Neural cell (in vitro differentiated cells): Measurements from ENCODE around the gene SNRK. TPM values are rescaled to one million over a fixed set of nuclear protein-coding genes. Genes with fewer than 3 reads are reported as not detected.

Experiments used
- H2AFZ ChIP-seq: fragments of 200-600, 300-800 bp; sonication (generic), shearing (Covaris generic); 2 replicates; pipeline ENCODE4 v1.6.0; 2014; ENCODE audit warnings: low read depth, mild to moderate bottlenecking, antibody characterized with exemption, low read length, moderate library complexity
- H3F3A ChIP-seq: fragments of 200-600 bp; shearing (Covaris generic); 2 replicates; pipeline ENCODE4 v1.6.1; 2016; ENCODE audit warnings: mild to moderate bottlenecking, moderate library complexity, mixed read lengths, antibody characterized with exemption, low read length; ENCODE audit not compliant: insufficient read depth, poor library complexity, severe bottlenecking
- H3K27ac ChIP-seq: fragments of 200-600, 300-800 bp; sonication (generic), shearing (Covaris generic); 2 replicates; pipeline ENCODE4 v1.5.1; 2014; ENCODE audit warnings: mild to moderate bottlenecking, low read length, moderate library complexity
- H3K27me3 ChIP-seq: fragments of 300-800, 200-600 bp; sonication (generic), shearing (Covaris generic); 2 replicates; pipeline ENCODE4 v1.6.0; 2014; ENCODE audit warnings: mild to moderate bottlenecking, low read depth, low read length, moderate library complexity; ENCODE audit not compliant: insufficient read depth
- H3K36me3 ChIP-seq: fragments of 300-800, 200-600 bp; sonication (generic), shearing (Covaris generic); 2 replicates; pipeline ENCODE4 v1.5.1; 2014; ENCODE audit warnings: mild to moderate bottlenecking, antibody characterized with exemption, low read length, moderate library complexity; ENCODE audit not compliant: insufficient read depth
- H3K4me2 ChIP-seq: fragments of 300-800, 200-600 bp; sonication (generic), shearing (Covaris generic); 2 replicates; pipeline ENCODE4 v1.6.0; 2014; ENCODE audit warnings: mild to moderate bottlenecking, low read length
- H3K4me3 ChIP-seq: fragments of 300-800, 200-600 bp; sonication (generic), shearing (Covaris generic); 2 replicates; pipeline ENCODE4 v1.5.1; 2014; ENCODE audit warnings: mild to moderate bottlenecking, low read length, moderate library complexity
- H3K79me2 ChIP-seq: fragments of 200-600 bp; shearing (Covaris generic); replicated peaks from 2 replicates; pipeline ENCODE4 v1.6.0; 2014; ENCODE audit warnings: mild to moderate bottlenecking, low read length, moderate library complexity; ENCODE audit not compliant: insufficient read depth
- H3K9ac ChIP-seq: fragments of 300-800, 200-600 bp; sonication (generic), shearing (Covaris generic); 2 replicates; pipeline ENCODE4 v1.6.1; 2016; ENCODE audit warnings: mild to moderate bottlenecking, low read length, mixed read lengths
- H3K9me2 ChIP-seq: fragments of 200-600 bp; shearing (Covaris generic); 2 replicates; pipeline ENCODE4 v1.6.1; 2016; ENCODE audit warnings: mild to moderate bottlenecking, low read length, mixed read lengths; ENCODE audit not compliant: insufficient read depth
- H3K9me3 ChIP-seq: fragments of 200-600, 300-800 bp; sonication (generic), shearing (Covaris generic); 2 replicates; pipeline ENCODE4 v1.6.1; 2016; ENCODE audit warnings: mild to moderate bottlenecking, mixed run types, low read length, moderate library complexity, mixed read lengths
- H4K20me1 ChIP-seq: fragments of 200-600 bp; shearing (Covaris generic); 2 replicates; pipeline ENCODE4 v1.6.1; 2016; ENCODE audit warnings: mild to moderate bottlenecking, mixed run types; ENCODE audit not compliant: insufficient read depth
- EP300 ChIP-seq: fragments of 450-650 bp; conservative IDR thresholded peaks from 2 replicates; pipeline ENCODE4 v1.6.1; 2014; ENCODE audit warnings: antibody characterized with exemption, mild to moderate bottlenecking, moderate library complexity; ENCODE audit not compliant: poor library complexity, severe bottlenecking
- EZH2 ChIP-seq: fragments of 200-600, 300-800 bp; shearing (Covaris generic), sonication (generic); IDR thresholded peaks from 2 replicates; pipeline ENCODE4 v1.6.1; 2014; ENCODE audit warnings: antibody characterized with exemption, low read length, borderline replicate concordance, mild to moderate bottlenecking; ENCODE audit not compliant: insufficient read depth, poor library complexity, severe bottlenecking
- MXI1 ChIP-seq: fragments of 450-650 bp; conservative IDR thresholded peaks from 2 replicates; pipeline ENCODE4 v1.6.1; 2014; ENCODE audit warnings: antibody characterized with exemption, mild to moderate bottlenecking; ENCODE audit not compliant: poor library complexity, severe bottlenecking
- POLR2AphosphoS5 ChIP-seq: IDR thresholded peaks from 2 replicates; pipeline ENCODE4 v1.6.1; 2012
- RAD21 ChIP-seq: fragments of 450-650 bp; conservative IDR thresholded peaks from 2 replicates; pipeline ENCODE4 v1.6.1; 2014; ENCODE audit warnings: antibody characterized with exemption, mild to moderate bottlenecking, moderate library complexity
- SMC3 ChIP-seq: fragments of 450-650 bp; conservative IDR thresholded peaks from 2 replicates; pipeline ENCODE4 v1.6.1; 2014; ENCODE audit warnings: antibody characterized with exemption, mild to moderate bottlenecking, moderate library complexity; ENCODE audit not compliant: poor library complexity
- TAF1 ChIP-seq: IDR thresholded peaks from 2 replicates; pipeline ENCODE4 v1.6.1; 2012; ENCODE audit warnings: low read depth
- polyA plus RNA-seq: library from polyadenylated mRNA; depleted of rRNA; stranded (reverse); fragments of >200 nt; gene quantifications from 2 replicates; pipeline ENCODE4 v1.2.3, GENCODE V29; 2014
- TF ChIP-seq, protein P1 (sequence below): IDR thresholded peaks from 2 replicates; pipeline ENCODE4 v1.6.1; 2012; ENCODE audit warnings: borderline replicate concordance
- TF ChIP-seq, protein P2 (sequence below): fragments of 450-650 bp; IDR thresholded peaks from 2 replicates; pipeline ENCODE4 v1.5.1; 2014; ENCODE audit warnings: antibody characterized with exemption, mild to moderate bottlenecking, moderate library complexity; ENCODE audit not compliant: poor library complexity, severe bottlenecking

Gene SNRK
- polyA plus RNA-seq, 1 donor from 2014 or later = 27.3 TPM

DNA sequence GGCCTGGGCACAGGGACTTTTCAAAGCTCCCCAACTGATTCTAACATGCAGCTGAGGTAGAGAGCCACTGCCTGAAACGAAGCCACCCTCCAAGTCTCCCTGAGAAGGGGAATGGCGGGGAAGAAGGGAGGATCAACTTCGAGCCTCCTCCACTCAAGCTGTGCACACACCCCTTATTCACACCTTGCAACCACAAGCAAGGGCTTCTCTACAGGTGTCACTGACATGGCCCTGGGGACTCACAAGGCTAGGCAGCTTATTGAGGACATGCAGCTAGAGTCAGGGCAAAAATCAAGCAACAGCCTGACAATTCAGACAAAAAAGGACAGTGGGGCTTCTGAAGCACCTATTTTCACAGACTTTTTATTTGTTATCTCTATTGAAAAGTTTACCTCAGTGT is 85.2 kb downstream of the SNRK start:
- Histone ChIP-seq H3F3A (no peaks in the 10 kb centered on the region), H3K27me3 (no peaks in the 10 kb centered on the region), H3K4me3 (no peak overlapping the region), H3K79me2 (no peaks in the 10 kb centered on the region), H2AFZ (no peak overlapping the region), H3K36me3 (no peaks in the 10 kb centered on the region), H3K27ac (no peak overlapping the region), H3K9me3 (no peaks in the 10 kb centered on the region), H3K9me2 (no peaks in the 10 kb centered on the region), H3K4me2 (no peak overlapping the region), H3K9ac (no peak overlapping the region), H4K20me1 (no peaks in the 10 kb centered on the region)
- TF ChIP-seq MXI1 = no peak
- no peak for TF ChIP-seq RAD21
- TF ChIP-seq TAF1 = no peak
- TF ChIP-seq SMC3 = no peak
- no peak for TF ChIP-seq POLR2AphosphoS5
- TF ChIP-seq EZH2 = no peak
- no peak for TF ChIP-seq EP300
- TF ChIP-seq, protein P1, sequence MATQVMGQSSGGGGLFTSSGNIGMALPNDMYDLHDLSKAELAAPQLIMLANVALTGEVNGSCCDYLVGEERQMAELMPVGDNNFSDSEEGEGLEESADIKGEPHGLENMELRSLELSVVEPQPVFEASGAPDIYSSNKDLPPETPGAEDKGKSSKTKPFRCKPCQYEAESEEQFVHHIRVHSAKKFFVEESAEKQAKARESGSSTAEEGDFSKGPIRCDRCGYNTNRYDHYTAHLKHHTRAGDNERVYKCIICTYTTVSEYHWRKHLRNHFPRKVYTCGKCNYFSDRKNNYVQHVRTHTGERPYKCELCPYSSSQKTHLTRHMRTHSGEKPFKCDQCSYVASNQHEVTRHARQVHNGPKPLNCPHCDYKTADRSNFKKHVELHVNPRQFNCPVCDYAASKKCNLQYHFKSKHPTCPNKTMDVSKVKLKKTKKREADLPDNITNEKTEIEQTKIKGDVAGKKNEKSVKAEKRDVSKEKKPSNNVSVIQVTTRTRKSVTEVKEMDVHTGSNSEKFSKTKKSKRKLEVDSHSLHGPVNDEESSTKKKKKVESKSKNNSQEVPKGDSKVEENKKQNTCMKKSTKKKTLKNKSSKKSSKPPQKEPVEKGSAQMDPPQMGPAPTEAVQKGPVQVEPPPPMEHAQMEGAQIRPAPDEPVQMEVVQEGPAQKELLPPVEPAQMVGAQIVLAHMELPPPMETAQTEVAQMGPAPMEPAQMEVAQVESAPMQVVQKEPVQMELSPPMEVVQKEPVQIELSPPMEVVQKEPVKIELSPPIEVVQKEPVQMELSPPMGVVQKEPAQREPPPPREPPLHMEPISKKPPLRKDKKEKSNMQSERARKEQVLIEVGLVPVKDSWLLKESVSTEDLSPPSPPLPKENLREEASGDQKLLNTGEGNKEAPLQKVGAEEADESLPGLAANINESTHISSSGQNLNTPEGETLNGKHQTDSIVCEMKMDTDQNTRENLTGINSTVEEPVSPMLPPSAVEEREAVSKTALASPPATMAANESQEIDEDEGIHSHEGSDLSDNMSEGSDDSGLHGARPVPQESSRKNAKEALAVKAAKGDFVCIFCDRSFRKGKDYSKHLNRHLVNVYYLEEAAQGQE = no peak
- TF ChIP-seq, protein P2, sequence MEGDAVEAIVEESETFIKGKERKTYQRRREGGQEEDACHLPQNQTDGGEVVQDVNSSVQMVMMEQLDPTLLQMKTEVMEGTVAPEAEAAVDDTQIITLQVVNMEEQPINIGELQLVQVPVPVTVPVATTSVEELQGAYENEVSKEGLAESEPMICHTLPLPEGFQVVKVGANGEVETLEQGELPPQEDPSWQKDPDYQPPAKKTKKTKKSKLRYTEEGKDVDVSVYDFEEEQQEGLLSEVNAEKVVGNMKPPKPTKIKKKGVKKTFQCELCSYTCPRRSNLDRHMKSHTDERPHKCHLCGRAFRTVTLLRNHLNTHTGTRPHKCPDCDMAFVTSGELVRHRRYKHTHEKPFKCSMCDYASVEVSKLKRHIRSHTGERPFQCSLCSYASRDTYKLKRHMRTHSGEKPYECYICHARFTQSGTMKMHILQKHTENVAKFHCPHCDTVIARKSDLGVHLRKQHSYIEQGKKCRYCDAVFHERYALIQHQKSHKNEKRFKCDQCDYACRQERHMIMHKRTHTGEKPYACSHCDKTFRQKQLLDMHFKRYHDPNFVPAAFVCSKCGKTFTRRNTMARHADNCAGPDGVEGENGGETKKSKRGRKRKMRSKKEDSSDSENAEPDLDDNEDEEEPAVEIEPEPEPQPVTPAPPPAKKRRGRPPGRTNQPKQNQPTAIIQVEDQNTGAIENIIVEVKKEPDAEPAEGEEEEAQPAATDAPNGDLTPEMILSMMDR = no peak

DNA sequence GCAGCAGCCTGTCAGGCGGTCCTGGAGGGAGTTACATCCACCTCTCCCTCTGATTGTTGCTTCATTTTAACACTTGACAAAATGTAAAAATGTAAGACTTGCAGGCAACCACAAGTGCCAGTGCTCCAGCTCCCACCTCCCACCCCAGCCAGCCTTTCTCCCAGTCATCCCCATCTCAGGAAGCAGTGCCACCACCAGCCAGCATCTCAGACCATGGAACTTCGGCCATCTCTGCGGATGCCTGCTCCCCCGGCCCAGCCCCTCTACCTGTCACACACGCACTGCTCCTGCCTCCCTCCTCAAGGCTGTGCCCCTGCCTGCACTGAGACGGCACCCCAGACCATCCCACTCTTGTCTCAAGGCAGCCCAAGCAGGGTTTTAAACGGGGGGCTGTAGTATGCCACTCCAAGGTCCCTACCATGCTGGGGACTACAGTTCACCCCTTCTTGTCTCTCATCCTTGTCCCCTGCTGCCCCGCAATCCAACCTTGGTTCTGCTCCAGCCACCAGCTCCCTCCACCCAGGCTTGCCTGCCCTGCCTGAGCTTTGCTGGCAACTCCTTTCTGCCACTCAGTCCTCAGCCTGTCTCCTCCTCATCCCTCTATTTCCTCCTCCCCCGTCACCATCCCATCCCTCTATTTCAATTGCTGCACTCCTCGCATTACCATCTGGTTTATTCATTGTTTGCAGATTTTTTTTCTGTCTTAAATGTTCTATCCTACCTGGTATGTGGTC is 85.8 kb downstream of the SNRK start:
- H3K79me2 ChIP-seq = no peaks in the 10 kb centered on the region
- no peaks in the 10 kb centered on the region for H3K36me3 ChIP-seq

More for the DNA sequence above, 85.8 kb downstream of the SNRK start:
- Histone ChIP-seq H3K4me2 (no peak overlapping the region), H3K27ac (no peak overlapping the region), H3K9me2 (no peaks in the 10 kb centered on the region), H3K4me3 (no peak overlapping the region), H4K20me1 (no peaks in the 10 kb centered on the region), H2AFZ (no peak overlapping the region), H3F3A (no peaks in the 10 kb centered on the region), H3K9me3 (no peaks in the 10 kb centered on the region), H3K27me3 (no peaks in the 10 kb centered on the region), H3K9ac (no peak overlapping the region)
- TF ChIP-seq EZH2 (no peak), MXI1 (no peak), TAF1 (no peak), EP300 (no peak), RAD21 (no peak), POLR2AphosphoS5 (no peak), SMC3 (no peak)
- TF ChIP-seq, protein P2 = no peak
- TF ChIP-seq, protein P1 = no peak
